Spleen (tissue), 11 donors: Measurements from ENCODE around the gene PPA2. TPM values are rescaled to one million over a fixed set of nuclear protein-coding genes. Genes with fewer than 3 reads are reported as not detected.

Experiments
- DNase-seq: peaks from one replicate; pipeline ENCODE4 v3.0.0-alpha.2; 2020
- H3K27ac ChIP-seq, 8 donors: fragments of 200-600 bp; sonication (generic) in 7 of 8; 1 replicate in 4 of 8; 2 replicates in 4 of 8; pipeline versions ENCODE4 v1.5.0 to v1.8.0; 2016 to 2021; ENCODE audit warnings: inconsistent platforms in 4 of 8, mild to moderate bottlenecking in 4 of 8, moderate library complexity in 1 of 8
- H3K27me3 ChIP-seq, 7 donors: fragments of 200-600 bp; sonication (generic) in 6 of 7; replicated peaks in 1 of 7; 1 replicate in 4 of 7; 2 replicates in 3 of 7; pipeline versions ENCODE4 v1.5.0 to v1.8.0; 2016 to 2021; ENCODE audit warnings: inconsistent platforms in 3 of 7, mild to moderate bottlenecking in 1 of 7
- H3K36me3 ChIP-seq, 6 donors: fragments of 200-600 bp; sonication (generic) in 5 of 6; 1 replicate in 4 of 6; 2 replicates in 2 of 6; pipeline versions ENCODE4 v1.5.0 to v1.8.0; 2016 to 2021; ENCODE audit warnings: inconsistent platforms in 2 of 6
- H3K4me1 ChIP-seq, 6 donors: fragments of 200-600 bp; sonication (generic) in 5 of 6; 1 replicate in 3 of 6; 2 replicates in 3 of 6; pipeline versions ENCODE4 v1.5.0 to v1.8.0; 2016 to 2021; ENCODE audit warnings: inconsistent platforms in 3 of 6
- H3K4me3 ChIP-seq, 8 donors: fragments of 200-600 bp; sonication (generic) in 7 of 8; 1 replicate in 4 of 8; 2 replicates in 4 of 8; pipeline versions ENCODE4 v1.5.0 to v1.8.0; 2016 to 2021; ENCODE audit warnings: inconsistent platforms in 4 of 8, mild to moderate bottlenecking in 4 of 8, moderate library complexity in 2 of 8
- H3K9me3 ChIP-seq, 8 donors: fragments of 200-600 bp; sonication (generic) in 7 of 8; 1 replicate in 4 of 8; 2 replicates in 4 of 8; pipeline versions ENCODE4 v1.5.0 to v1.8.0; 2016 to 2021; ENCODE audit warnings: inconsistent platforms in 4 of 8
- CTCF ChIP-seq, 11 experiments: fragments of 200-600 bp in 7 of 11; fragments of 450-650 bp in 4 of 11; sonication (generic) in 4 of 11; IDR thresholded peaks in 8 of 11; conservative IDR thresholded peaks in 3 of 11; 1 replicate in 7 of 11; 2 replicates in 4 of 11; pipeline versions ENCODE4 v1.4.0 to v1.8.0; 2016 to 2021; ENCODE audit warnings: antibody characterized with exemption in 11 of 11, inconsistent platforms in 4 of 11, mild to moderate bottlenecking in 1 of 11
- POLR2A ChIP-seq, 3 donors: fragments of 450-650 bp; IDR thresholded peaks; one replicate each; pipeline ENCODE4 v1.5.1; 2017; ENCODE audit warnings: antibody characterized with exemption in 3 of 3, mild to moderate bottlenecking in 1 of 3
- POLR2AphosphoS5 ChIP-seq, 3 donors: sonication (generic); formaldehyde crosslinking; IDR thresholded peaks; one replicate each; pipeline ENCODE4 v1.5.1; 2017; ENCODE audit warnings: antibody characterized with exemption in 3 of 3
- WGBS, 5 donors: extraction: QIAGEN DNeasy Blood & Tissue Kit in 3 of 5; methylation state at CpG; one replicate each; pipeline versions ENCODE4 v1.1.5 to v1.1.7; 2013 to 2018; 5-methylcytosine and 5-hydroxymethylcytosine counted together
- intact Hi-C: fragments of 100-400 bp; cut with DNase I; formaldehyde crosslinking; loops from one replicate; pipeline ENCODE4 v1.15.0; 2023; ENCODE audit warnings: low total_unique reads
- polyA plus RNA-seq, 3 donors: library from polyadenylated mRNA; stranded (reverse); fragments of 200-250 nt; gene quantifications; one replicate each; pipeline ENCODE4 v1.2.1, GENCODE V29; 2013
- total RNA-seq, 7 donors: library from RNA; depleted of rRNA in 3 of 7; stranded (reverse); fragments of >200 nt in 3 of 7; fragmentation: NEBNext Ultra II Directional in 4 of 7; extraction: Animal tissue kit (Norgen Biotek cat#: 25700) in 4 of 7; gene quantifications; one replicate each; pipeline versions ENCODE4 v1.1.0 to v1.2.1, GENCODE V29; 2016 to 2021
- donor health status: healthy with polysubstance abuse.
- donor health status: DM: no; HTN: no; CAD: no; lungs with moderate emphysema.
- donor health status: DM: no; HTN: no; CAD: no.
- donor health status: Bipolar disorder and iron deficiency.
- donor health status: healthy.
- donor health status: DM: no; HTN: no; CAD: no.
- donor health status: DM: yes; HTN: yes; CAD: no.

PPA2 gene
- total and polyA plus RNA-seq, 10 donors: 45.2 to 113 (median 67.9) TPM

- TF ChIP-seq CTCF (IDR thresholded peaks at IDR 0.05 in 8 of 11, conservative IDR thresholded peaks at IDR 0.05 in 3 of 11) (no peak), POLR2A (IDR thresholded peaks at IDR 0.05) (no peak), POLR2AphosphoS5 (IDR thresholded peaks at IDR 0.05) (no peak)
- Histone ChIP-seq H3K4me1 (no peaks in the 10 kb centered on the region), H3K4me3 (no peak overlapping the region), H3K9me3 (peaks cover 0 to 5% (median 0%) of the 10 kb centered on the region in 8 donors), H3K27me3 (peaks cover 0 to 14% (median 0%) of the 10 kb centered on the region in 7 donors), H3K27ac (no peak overlapping the region), H3K36me3 (no peaks in the 10 kb centered on the region)
- DNase-seq: no peak
- intact Hi-C loops: no loop called here
- 22 to 41% (median 37%) methylated on average over 2 of the region's 2 CpGs for WGBS, 5 donors
Measured at GRCh38 chr4:105496899-105497298, 23.0 kb upstream of the PPA2 start.

- Histone ChIP-seq H3K9me3 (peaks cover 0 to 5% (median 0%) of the 10 kb centered on the region in 8 donors), H3K27ac (no peak overlapping the region), H3K27me3 (peaks cover 0 to 14% (median 0%) of the 10 kb centered on the region in 7 donors), H3K4me3 (no peak overlapping the region), H3K4me1 (no peaks in the 10 kb centered on the region), H3K36me3 (no peaks in the 10 kb centered on the region)
- DNase-seq: no peak
- intact Hi-C loops: no loop called here
- 78 to 91% (median 84%) methylated on average over 3 of the region's 3 CpGs for WGBS, 5 donors
- TF ChIP-seq POLR2A (IDR thresholded peaks at IDR 0.05) (no peak), CTCF (IDR thresholded peaks at IDR 0.05 in 8 of 11, conservative IDR thresholded peaks at IDR 0.05 in 3 of 11) (no peak), POLR2AphosphoS5 (IDR thresholded peaks at IDR 0.05) (no peak)
Measured at GRCh38 chr4:105495667-105496066, 21.8 kb upstream of the PPA2 start.

- Histone ChIP-seq H3K9me3 (peaks cover 0 to 9% (median 0%) of the 10 kb centered on the region in 8 donors), H3K4me1 (no peaks in the 10 kb centered on the region), H3K4me3 (no peak overlapping the region), H3K36me3 (no peaks in the 10 kb centered on the region), H3K27ac (no peak overlapping the region), H3K27me3 (peaks cover 0 to 7% (median 0%) of the 10 kb centered on the region in 7 donors)
- TF ChIP-seq CTCF (IDR thresholded peaks at IDR 0.05 in 8 of 11, conservative IDR thresholded peaks at IDR 0.05 in 3 of 11) (no peak), POLR2A (IDR thresholded peaks at IDR 0.05) (no peak), POLR2AphosphoS5 (IDR thresholded peaks at IDR 0.05) (no peak)
- DNase-seq: no peak
- intact Hi-C loops: no loop called here
- 74 to 86% (median 81%) methylated on average over 1 of the region's 1 CpG for WGBS, 5 donors
Measured at GRCh38 chr4:105490523-105490922, 16.7 kb upstream of the PPA2 start.

- no peak overlapping the region for H3K4me3 ChIP-seq
- H3K27ac ChIP-seq: peak overlapping the region in 2 of 8 donors; percentile 59 to 60
- no peaks in the 10 kb centered on the region for H3K27me3 ChIP-seq
- intact Hi-C loops: no loop called here
- H3K9me3 ChIP-seq: peaks cover 0 to 5% (median 0%) of the 10 kb centered on the region in 8 donors
- H3K4me1 ChIP-seq: no peaks in the 10 kb centered on the region
- DNase-seq: no peak
- WGBS, 5 donors: 49 to 84% (median 63%) methylated on average over 3 of the region's 3 CpGs
- TF ChIP-seq POLR2AphosphoS5 (IDR thresholded peaks at IDR 0.05) (no peak), CTCF (IDR thresholded peaks at IDR 0.05 in 8 of 11, conservative IDR thresholded peaks at IDR 0.05 in 3 of 11) (no peak), POLR2A (IDR thresholded peaks at IDR 0.05) (no peak)
- H3K36me3 ChIP-seq: no peaks in the 10 kb centered on the region
Measured at GRCh38 chr4:105483840-105484239, 10.0 kb upstream of the PPA2 start.
